Suprapubic skin (tissue), 4 donors: ENCODE data around the gene CYB5B.

ENCODE experiments used
- EP300 ChIP-seq: sonication (generic); formaldehyde crosslinking; IDR thresholded peaks from one replicate; pipeline ENCODE4 v1.6.1; 2017; ENCODE audit warnings: antibody characterized with exemption
- POLR2A ChIP-seq, 2 donors: fragments of 450-650 bp; IDR thresholded peaks; one replicate each; pipeline ENCODE4 v1.6.1; 2017; ENCODE audit warnings: antibody characterized with exemption in 2 of 2, mild to moderate bottlenecking in 2 of 2, moderate library complexity in 2 of 2
- POLR2AphosphoS5 ChIP-seq, 3 donors: sonication (generic); formaldehyde crosslinking; IDR thresholded peaks; one replicate each; pipeline ENCODE4 v1.6.1; 2017; ENCODE audit warnings: antibody characterized with exemption in 3 of 3
- TF ChIP-seq, protein P1 (sequence below), 2 donors: fragments of 200-600 bp in 1 of 2; fragments of 450-650 bp in 1 of 2; sonication (generic) in 1 of 2; IDR thresholded peaks; one replicate each; pipeline ENCODE4 v1.5.1; 2016 to 2019; ENCODE audit warnings: antibody characterized with exemption in 2 of 2, mild to moderate bottlenecking in 1 of 2, moderate library complexity in 1 of 2

DNA sequence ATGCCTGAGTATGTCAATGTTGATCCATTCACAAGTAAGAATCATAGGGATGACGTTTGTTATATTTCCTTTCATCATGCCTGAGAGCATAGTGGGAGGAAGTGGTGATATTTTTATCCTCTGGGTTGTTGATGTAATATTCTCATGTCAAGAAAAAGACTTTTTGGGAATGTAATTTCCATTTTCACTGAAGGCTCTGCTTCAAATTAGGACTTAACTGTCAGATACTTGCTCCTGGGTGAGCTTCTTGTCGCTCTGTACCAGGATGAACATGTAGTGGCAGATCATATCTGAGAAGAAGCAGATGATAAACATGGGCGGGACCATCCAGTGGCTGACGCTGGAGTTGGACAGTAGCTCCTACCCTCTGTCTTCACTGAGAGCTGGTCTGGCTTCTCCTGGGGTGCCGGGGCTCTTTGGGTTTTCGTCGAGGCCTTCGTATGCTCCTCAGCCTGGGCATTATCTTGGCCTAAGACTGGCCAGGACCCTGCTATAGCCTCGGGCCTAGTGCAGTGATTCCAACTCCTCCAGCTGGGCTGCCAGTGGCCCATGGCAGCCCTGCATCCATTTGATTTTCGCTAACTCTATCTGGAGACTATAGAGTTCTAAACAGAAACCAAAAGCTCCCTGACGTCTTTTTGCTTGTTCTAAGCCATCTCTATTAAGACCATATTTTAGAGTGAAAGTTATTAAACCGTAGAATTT lies 19.7 kb downstream of the CYB5B start:
- TF ChIP-seq, protein P1, sequence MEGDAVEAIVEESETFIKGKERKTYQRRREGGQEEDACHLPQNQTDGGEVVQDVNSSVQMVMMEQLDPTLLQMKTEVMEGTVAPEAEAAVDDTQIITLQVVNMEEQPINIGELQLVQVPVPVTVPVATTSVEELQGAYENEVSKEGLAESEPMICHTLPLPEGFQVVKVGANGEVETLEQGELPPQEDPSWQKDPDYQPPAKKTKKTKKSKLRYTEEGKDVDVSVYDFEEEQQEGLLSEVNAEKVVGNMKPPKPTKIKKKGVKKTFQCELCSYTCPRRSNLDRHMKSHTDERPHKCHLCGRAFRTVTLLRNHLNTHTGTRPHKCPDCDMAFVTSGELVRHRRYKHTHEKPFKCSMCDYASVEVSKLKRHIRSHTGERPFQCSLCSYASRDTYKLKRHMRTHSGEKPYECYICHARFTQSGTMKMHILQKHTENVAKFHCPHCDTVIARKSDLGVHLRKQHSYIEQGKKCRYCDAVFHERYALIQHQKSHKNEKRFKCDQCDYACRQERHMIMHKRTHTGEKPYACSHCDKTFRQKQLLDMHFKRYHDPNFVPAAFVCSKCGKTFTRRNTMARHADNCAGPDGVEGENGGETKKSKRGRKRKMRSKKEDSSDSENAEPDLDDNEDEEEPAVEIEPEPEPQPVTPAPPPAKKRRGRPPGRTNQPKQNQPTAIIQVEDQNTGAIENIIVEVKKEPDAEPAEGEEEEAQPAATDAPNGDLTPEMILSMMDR (IDR thresholded peaks at IDR 0.05), result no peak
- TF ChIP-seq POLR2A (IDR thresholded peaks at IDR 0.05) (peak in 1 of 2 donors; percentile 39), EP300 (no peak), POLR2AphosphoS5 (IDR thresholded peaks at IDR 0.05) (no peak)
